K562 (cell line): ENCODE data around the gene JAKMIP2.

ENCODE experiments used
- CREB1 ChIP-seq, 2 experiments: sonication (generic) in 1 of 2; formaldehyde crosslinking in 1 of 2; IDR thresholded peaks; 2 replicates each; pipeline versions ENCODE4 v1.6.1 to v1.8.0; 2012 to 2022; ENCODE audit warnings: inconsistent platforms in 1 of 2, mild to moderate bottlenecking in 1 of 2, missing genetic modification reagents in 1 of 2, moderate library complexity in 1 of 2
- KAT2B ChIP-seq: IDR thresholded peaks from one replicate; pipeline ENCODE4 v1.6.1; 2012; ENCODE audit warnings: low read depth, mild to moderate bottlenecking, control low read depth, inconsistent platforms, low read length, moderate library complexity
- NFIC ChIP-seq: fragments of 450-650 bp; IDR thresholded peaks from 2 replicates; pipeline ENCODE4 v1.6.1; 2017; ENCODE audit warnings: mild to moderate bottlenecking, inconsistent platforms

DNA sequence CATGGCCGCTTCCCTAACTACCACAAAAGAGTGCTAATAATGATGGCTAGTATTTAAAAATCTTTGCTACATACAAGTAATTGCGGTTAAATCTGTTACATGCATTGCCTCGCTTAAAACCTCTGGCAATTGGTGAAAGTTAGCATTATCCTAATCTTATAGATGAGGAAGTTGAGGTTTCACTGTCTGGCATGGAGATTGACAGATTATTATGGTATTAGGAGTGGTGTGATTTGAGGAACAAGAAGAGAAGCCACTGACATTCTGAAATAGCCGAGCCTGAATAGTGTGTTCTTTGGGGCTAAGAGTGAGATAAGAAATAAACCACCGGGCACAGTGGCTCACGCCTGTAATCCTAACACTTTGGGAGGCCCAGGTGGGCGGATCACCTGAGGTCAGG is 227.4 kb downstream of the JAKMIP2 start:
- TF ChIP-seq KAT2B (no peak), CREB1 (IDR thresholded peaks at IDR 0.05) (no peak), CREB1 (CRISPR knock-in tag; IDR thresholded peaks at IDR 0.05) (no peak), NFIC (no peak)
